ENCODE measurements around the gene SAPCD2. TPM values are rescaled to one million over a fixed set of nuclear protein-coding genes. Genes with fewer than 3 reads are reported as not detected.
A peak's percentile ranks its signal among the peaks of the same experiment; 100 is the strongest.

Gene SAPCD2
- total and polyA plus RNA-seq, 12 donors: 0.07 to 1.7 (median 0.58) TPM

DNA sequence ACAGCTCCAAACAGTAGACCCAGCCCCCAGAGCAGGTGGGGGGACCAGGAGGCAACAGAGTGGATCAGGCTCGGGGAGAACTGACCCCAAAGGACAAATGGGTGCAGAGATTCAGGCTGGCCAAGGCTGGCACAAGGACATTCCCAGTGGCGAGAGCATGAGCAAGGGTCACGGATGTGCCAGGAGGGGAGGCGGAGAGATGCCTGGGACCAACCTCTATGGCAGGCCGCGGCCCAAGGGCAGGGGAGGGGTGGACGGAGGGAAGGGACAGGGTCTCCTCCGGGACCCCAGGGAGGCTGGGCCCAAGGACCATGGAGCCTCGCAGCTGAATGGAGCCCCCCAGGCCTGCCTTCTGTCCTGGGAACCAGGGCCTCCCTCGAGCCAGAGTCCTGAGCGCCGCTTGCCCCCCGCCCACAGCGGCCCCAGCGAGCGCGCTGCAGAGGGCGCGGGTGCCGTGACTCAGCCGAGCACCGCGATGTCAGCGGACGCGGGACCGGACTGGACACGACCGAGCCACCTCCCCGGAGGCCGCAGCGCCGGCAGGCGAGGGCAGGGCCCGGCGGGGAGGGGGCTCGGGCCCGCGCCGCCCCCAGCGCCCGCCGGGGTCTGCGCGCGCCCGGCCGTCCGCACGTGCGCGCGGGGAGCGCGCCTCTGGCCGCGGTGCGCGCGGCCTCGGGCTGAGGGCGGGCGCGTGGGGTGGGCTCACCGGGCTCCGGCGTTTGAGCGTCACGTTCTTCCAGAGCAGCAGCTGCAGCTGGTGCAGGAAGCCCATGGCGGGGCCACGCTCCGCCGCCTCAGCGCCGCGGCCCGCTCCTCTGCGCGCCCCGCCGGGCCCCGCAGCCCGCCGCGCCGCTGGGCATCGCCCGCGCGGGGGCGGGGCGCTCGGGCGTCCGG, 42.7 kb downstream of the SAPCD2 start, which contains the start of gene ABCA2:
TSS of gene ABCA2 (minus strand) at position 869 of the 894 bp plus-strand sequence. CDS start at position 772, 97 bp downstream.
- DNase-seq: peak in 5 of 7 donors; percentile 46 to 70 (median 65)
- no peaks in the 10 kb centered on the region for H3K9me3 ChIP-seq (replicated peaks in 1 of 3)
- WGBS, 4 donors: 2 to 33% (median 4%) methylated on average over 3 to 93 of the region's 95 CpGs
- intact Hi-C loops (cut with DNase I): loop anchor here in 1 of 2 donors (5.0 kb wide), 1 partner anchor 75 kb away; the partner anchor contains the start of gene LCN12
- peaks cover 9 to 30% of the 10 kb centered on the region in 2 donors for H3K4me1 ChIP-seq (replicated peaks in 1 of 2)
- peak within 1 kb of the TSS in 2 of 5 donors; percentile 6 to 54 for H3K27ac ChIP-seq
- no peaks in the 10 kb centered on the region for H3K36me3 ChIP-seq (replicated peaks in 1 of 2)
- no peak for TF ChIP-seq POLR2A (IDR thresholded peaks at IDR 0.05)
- TF ChIP-seq, protein P1, sequence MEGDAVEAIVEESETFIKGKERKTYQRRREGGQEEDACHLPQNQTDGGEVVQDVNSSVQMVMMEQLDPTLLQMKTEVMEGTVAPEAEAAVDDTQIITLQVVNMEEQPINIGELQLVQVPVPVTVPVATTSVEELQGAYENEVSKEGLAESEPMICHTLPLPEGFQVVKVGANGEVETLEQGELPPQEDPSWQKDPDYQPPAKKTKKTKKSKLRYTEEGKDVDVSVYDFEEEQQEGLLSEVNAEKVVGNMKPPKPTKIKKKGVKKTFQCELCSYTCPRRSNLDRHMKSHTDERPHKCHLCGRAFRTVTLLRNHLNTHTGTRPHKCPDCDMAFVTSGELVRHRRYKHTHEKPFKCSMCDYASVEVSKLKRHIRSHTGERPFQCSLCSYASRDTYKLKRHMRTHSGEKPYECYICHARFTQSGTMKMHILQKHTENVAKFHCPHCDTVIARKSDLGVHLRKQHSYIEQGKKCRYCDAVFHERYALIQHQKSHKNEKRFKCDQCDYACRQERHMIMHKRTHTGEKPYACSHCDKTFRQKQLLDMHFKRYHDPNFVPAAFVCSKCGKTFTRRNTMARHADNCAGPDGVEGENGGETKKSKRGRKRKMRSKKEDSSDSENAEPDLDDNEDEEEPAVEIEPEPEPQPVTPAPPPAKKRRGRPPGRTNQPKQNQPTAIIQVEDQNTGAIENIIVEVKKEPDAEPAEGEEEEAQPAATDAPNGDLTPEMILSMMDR (IDR thresholded peaks at IDR 0.05): no peak
- no peaks in the 10 kb centered on the region for H3K27me3 ChIP-seq
- peak within 1 kb of the TSS in 2 of 4 donors; percentile 54 to 74 for H3K4me3 ChIP-seq

DNA sequence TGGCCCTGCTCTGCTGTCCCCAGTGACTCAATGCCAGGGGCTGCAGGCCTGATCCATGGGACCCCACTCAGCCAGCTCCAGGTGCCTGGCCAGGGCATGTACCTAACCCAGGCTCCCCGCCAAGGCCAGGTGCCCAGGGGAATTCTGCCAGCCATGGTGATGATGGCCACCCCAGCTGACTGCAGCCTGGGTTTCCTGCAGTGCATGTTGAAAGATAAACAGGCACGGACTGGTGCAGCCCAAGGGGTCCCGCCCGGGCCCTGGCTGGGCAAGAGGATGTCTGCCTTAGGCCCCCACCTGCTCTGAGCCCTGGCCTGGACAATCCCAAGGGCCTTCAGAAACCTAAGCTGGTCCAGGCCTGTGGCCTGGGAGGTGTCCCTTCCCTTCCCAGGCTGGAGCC, 43.5 kb downstream of the SAPCD2 start:
- 81 to 90% (median 83%) methylated on average over 1 to 4 of the region's 4 CpGs; no CpG with 5 or more reads in 1 of the 4 donors for WGBS, 4 donors
- intact Hi-C loops (cut with DNase I): loop anchor here in 1 of 2 donors (5.0 kb wide), 1 partner anchor 75 kb away; the partner anchor contains the start of gene LCN12
- Histone ChIP-seq H3K4me1 (replicated peaks in 1 of 2) (peaks cover 9 to 27% of the 10 kb centered on the region in 2 donors), H3K9me3 (replicated peaks in 1 of 3) (no peaks in the 10 kb centered on the region), H3K36me3 (replicated peaks in 1 of 2) (no peaks in the 10 kb centered on the region), H3K27me3 (no peaks in the 10 kb centered on the region), H3K27ac (peak overlapping the region in 1 of 5 donors; percentile 54), H3K4me3 (peak overlapping the region in 1 of 4 donors; percentile 61)
- DNase-seq: no peak
- TF ChIP-seq, protein P1 (IDR thresholded peaks at IDR 0.05): no peak
- peak in 1 of 2 donors; percentile 28 for TF ChIP-seq POLR2A (IDR thresholded peaks at IDR 0.05)

DNA sequence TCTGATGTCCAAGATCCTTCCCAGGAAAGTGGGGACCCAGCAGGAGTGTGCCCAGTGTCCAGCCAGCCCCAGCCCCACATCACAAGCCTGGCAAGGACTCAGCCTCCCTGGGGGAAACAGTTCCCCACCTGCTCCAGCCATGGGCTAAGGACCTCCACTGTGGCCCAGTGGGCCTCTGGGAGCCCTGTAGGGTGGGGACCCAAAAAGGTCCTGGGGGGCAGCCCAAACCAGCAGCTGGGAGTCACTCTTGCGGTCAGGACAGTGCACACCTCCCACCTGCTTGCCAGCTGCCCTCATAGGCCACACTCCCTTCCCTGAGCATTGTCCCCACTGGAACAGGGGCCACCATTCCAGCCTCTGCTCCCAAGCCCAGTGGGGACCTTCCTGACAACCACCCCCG, 44.0 kb downstream of the SAPCD2 start:
- no peak for DNase-seq
- Histone ChIP-seq H3K27me3 (no peaks in the 10 kb centered on the region), H3K9me3 (replicated peaks in 1 of 3) (no peaks in the 10 kb centered on the region), H3K27ac (peak overlapping the region in 1 of 5 donors; percentile 54), H3K4me1 (replicated peaks in 1 of 2) (peaks cover 9 to 24% of the 10 kb centered on the region in 2 donors), H3K4me3 (no peak overlapping the region), H3K36me3 (replicated peaks in 1 of 2) (no peaks in the 10 kb centered on the region)
- TF ChIP-seq, protein P1 (IDR thresholded peaks at IDR 0.05): no peak
- TF ChIP-seq POLR2A (IDR thresholded peaks at IDR 0.05): no peak
- 82 to 93% (median 92%) methylated on average over 1 to 2 of the region's 2 CpGs for WGBS, 4 donors
- intact Hi-C loops (cut with DNase I): loop anchor here in 1 of 2 donors (5.0 kb wide), 1 partner anchor 74 kb away; the partner anchor contains the start of gene LCN12

DNA sequence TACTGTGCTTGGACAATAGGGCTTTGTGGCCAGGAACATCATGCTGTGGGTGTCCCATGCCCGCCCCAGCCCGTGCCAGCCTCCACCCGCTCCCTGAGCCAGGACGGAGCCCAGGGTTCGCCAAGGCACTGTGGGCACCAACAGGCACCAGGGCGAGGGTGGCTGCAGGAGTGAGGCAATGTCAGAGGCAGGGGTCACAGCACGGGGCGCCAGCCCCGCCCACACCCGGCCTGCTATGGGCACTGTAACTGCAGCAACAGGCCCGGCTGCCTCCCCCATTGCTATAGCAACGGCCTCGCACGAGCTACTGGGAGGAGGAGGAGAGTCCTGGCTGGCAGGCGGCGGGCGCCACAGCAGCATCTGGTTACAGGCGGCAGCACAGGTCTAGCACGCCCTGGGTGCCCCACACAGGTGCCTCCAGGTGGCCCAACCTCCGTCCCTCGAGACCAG, 44.8 kb downstream of the SAPCD2 start:
- TF ChIP-seq POLR2A (IDR thresholded peaks at IDR 0.05): no peak
- TF ChIP-seq, protein P1 (IDR thresholded peaks at IDR 0.05): no peak
- Histone ChIP-seq H3K36me3 (replicated peaks in 1 of 2) (no peaks in the 10 kb centered on the region), H3K27ac (no peak overlapping the region), H3K4me3 (no peak overlapping the region), H3K9me3 (replicated peaks in 1 of 3) (no peaks in the 10 kb centered on the region), H3K27me3 (no peaks in the 10 kb centered on the region), H3K4me1 (replicated peaks in 1 of 2) (peaks cover 9 to 22% of the 10 kb centered on the region in 2 donors)
- intact Hi-C loops (cut with DNase I): loop anchor here in 1 of 2 donors (5.0 kb wide), 1 partner anchor 73 kb away; the partner anchor contains the start of gene LCN12
- peak in 2 of 7 donors; percentile 38 to 91 for DNase-seq
- 60 to 77% (median 69%) methylated on average over 8 to 21 of the region's 21 CpGs; no CpG with 5 or more reads in 1 of the 4 donors for WGBS, 4 donors
